HG03520 (cell line): ENCODE measurements around the gene PARP1.
A peak's percentile ranks its signal among the peaks of the same experiment; 100 is the strongest.

Source experiments
- ATAC-seq: cut with Tn5 transposase; IDR thresholded peaks from one replicate; pipeline ENCODE4 v1.9.1; 2021; ENCODE audit warnings: mild to moderate bottlenecking, moderate library complexity; ENCODE audit not compliant: unreplicated experiment

PARP1 gene

DNA sequence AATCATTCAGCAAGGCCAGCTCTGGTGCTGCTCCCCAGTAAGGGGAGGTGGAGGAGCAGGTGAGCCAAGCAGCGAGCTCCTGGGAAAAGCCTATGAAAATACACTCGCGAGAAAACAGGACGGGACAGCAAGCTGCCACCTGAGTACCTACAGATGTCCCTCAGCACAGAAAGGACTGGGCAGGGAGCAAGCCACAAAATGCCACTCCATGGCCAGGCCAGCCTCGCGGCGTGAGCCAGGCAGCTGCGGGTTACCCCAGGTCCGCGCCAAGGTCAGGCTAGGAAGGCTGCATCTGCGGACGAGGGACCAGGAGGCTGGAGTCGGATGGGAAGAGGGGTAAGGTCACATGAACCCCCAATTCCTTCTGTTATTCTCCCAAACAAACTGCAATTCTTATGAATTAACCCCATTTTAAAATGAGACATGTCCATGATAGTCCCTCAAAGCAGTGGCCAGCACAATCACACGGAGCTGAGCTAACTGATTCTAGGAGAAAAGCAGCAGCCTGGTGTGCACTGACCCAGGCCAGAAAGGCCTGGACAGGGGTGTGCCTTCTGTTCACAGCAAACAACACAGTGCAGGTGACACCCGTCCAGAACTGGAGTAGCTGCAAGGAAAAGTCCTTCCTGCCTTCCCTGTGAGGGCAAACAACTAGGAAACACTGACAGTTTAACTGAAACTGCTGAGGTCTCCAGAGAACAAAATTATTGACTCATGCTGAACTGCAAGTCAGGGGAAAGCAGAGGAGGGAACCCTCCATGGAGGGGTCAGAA is 26.5 kb downstream of the PARP1 start:
- ATAC-seq = no peak

DNA sequence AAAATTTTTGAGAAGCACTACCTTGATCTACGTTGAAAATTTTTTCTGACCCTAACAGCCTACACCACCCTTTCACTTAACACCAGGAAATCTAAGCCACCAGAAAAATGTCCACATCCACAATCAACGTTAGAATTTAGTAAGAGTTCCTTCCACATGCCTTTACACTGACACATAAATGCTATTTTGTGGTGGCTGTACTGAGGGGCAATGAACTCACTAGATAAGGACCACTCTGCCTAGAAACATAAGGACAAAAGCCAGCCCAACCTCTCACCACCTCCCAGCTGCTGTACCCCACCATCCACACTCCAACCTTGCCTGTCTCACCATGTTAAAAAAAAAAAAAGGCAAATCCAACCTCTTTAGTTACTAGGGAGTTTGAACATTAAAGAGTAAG is 29.8 kb downstream of the PARP1 start:
- no peak for ATAC-seq

DNA sequence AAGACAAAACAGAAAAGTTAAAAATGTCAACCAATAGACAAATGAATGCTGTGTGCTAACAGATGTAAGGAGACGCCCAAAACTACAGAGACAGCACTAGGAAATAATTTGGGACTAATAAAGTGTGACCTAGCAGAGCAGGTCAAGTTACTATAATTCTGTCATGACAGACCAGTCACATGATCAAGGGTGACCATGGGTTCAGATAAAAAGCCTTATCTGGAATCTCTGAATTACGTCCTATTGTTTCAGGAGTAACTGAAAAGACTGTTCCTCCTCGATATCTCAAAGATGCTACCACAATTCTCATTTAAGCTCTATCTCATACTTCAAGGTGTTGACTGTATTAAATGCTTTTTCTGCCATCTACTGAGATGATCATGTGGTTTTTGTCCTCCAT is 31.6 kb downstream of the PARP1 start:
- no peak for ATAC-seq

DNA sequence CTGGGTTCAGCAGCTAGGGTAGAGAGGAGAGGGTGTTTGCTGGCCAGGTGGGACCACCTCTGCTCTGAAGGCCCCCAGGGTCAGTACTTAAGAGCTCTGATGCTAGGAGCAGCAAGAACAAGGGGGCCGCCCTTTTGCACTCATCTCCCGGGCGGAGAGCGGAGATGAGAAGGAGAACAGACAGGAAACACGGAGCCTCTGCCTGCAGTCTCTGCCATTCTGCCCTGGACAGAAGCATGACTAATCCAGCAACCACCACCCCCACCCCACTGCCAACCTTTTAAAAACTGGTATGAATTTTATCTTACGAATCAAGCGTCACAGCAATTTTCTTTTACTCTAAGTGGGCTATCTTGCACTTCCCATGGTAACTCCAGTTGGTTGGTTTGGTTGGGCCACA is 34.5 kb downstream of the PARP1 start:
- no peak for ATAC-seq

GRCh38 chr1:226372885-226373284 is 35.0 kb downstream of the PARP1 start:
- no peak for ATAC-seq

DNA sequence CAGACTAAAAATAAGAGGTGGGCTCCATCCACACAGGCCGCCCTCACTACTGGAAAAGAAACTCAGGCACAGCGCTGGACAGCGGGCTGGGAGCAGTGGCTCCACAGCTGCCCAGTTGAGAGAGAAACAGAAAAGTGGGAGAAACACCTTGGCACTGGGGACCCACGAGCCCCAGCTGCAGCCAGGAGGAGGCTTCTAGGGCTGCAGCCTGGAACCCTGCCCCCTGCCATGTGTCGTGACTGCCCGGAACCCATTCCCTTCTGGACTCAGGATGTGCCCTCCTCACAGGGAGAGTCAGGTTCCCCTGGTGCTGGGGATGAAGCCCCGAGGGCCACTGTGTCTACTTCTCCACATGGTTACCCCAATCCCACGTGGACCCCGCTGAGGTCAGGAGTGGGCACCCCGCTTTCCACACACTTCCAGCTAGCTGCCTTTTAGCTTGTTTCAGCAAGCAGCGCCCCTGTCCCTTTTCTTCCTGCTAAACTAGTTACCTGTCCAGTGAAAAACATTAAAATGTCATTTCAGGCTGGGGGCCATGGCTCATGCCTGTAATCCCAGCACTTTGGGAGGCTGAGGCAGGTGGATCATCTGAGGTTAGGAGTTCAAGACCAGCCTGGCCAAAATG is 35.9 kb downstream of the PARP1 start:
- no peak for ATAC-seq

DNA sequence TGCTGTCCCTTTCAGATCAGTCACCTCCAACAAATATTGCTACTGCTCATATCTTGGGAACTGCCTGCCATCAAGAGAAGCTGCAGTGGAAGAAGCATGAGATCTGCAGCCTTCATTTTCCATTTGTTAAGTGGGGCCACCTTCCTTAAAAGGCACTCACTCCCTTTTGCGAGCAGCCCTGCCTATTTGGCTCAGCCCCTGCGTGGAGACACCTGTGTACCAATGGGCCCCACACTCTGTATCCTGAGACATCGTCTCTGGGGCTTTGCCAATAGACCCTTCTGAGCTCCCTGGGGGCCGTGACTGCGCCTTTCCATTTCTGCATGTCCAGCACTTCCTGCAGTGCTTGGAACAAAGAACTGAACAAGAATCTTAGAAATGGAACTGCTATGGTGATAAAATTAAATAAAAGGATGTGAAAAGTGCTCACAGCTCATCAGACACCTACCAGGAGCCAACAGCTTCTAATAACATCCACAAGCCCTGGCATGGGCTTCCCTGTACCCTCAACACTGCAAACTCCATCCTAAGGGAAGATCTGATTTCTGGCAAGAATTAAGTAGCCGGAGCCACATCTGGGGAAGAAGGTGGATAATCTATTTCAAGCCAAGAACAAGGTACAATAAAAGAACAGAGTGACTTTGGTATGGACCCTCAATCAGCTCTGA is 36.7 kb downstream of the PARP1 start:
- ATAC-seq = no peak

GRCh38 chr1:226370144-226370923 is 37.6 kb downstream of the PARP1 start:
- peak; percentile 49 for ATAC-seq

DNA sequence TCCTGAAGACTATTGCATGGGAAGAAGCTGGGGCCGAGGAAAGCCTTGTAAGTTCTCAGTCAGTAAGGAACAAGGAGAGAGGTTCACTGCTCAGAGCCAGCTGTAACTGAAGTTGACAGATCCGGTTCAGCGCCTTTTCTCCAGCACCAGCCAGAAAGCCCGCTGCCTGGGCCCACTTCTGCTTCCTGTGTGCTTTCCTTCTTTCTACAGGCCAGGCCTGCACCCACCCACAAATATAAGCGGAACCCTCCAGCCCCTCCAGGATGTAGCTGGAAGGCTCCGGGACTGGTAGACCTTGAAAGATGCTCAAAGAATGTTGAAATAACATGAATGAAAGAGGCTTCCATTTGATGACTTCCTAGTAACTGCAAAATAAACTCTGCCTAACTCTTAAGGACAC is 38.8 kb downstream of the PARP1 start:
- ATAC-seq = no peak

GRCh38 chr1:226366290-226366689 is 41.6 kb downstream of the PARP1 start:
- no peak for ATAC-seq

- no peak for ATAC-seq
Measured at GRCh38 chr1:226365831-226366231, 42.1 kb downstream of the PARP1 start.

DNA sequence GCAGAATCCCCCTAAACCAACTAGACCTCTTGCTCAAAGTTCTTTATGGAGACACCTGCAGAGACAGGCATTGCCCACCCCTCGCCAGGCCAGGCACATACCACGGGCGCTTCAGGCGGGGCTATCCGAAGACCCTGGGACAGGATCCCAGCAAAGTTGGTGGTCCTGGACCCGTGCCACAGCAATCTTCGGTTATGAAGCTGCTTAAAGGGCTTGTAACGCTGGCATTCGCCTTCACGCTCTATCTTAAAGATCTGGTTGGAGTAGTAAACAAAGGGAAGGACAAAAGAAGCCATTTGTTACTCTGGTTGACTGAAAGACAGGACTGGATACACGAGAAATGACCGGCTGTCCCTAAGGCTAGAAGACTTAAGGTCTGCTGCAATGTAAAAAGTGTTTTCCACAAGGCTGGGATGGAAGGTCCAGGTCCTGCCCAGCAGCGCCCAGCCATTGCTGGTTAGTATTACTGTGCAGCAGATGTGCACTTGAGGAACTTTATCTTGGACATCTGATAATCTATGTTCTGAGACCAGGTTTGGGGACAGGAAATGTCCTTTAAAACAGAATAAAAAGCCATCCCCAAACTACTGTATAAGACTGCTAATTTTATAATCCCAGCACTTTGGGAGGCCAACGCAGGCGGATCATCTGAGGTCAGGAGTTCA is 42.9 kb downstream of the PARP1 start:
- no peak for ATAC-seq

GRCh38 chr1:226364514-226364899 is 43.4 kb downstream of the PARP1 start:
- no peak for ATAC-seq

DNA sequence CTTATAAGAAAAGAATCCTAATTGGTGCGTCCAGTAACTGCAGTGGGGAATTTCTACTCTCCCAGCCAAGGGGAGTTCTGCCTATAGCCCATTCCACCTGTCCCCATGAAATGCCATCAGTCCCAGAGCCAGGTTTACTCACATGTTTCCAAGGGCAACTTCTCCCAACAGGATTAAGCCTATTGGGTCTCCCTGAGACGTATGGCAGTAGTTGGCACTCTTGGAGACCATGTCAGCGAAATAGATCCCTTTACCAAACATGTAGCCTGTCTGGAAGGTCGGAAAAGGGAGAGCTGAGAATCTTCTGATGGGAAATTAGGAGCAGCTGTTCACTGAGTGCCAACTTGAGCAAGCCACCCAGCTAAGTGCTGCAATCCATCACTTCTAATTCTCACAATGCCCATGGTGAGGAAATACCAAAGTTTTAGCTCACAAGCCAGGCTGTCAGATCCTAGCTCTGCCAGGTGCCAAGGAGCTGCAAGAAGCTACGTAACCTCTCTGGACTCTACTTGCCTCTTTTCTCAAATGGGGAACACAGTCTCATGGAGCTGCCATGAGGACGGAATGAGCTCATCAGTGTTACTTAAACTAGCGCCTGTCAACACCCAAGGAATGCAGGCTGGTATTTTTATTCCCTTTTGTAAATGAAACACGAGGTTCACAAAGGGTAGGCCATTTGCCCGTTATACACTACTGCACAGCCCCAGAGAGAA is 43.9 kb downstream of the PARP1 start:
- ATAC-seq = no peak

DNA sequence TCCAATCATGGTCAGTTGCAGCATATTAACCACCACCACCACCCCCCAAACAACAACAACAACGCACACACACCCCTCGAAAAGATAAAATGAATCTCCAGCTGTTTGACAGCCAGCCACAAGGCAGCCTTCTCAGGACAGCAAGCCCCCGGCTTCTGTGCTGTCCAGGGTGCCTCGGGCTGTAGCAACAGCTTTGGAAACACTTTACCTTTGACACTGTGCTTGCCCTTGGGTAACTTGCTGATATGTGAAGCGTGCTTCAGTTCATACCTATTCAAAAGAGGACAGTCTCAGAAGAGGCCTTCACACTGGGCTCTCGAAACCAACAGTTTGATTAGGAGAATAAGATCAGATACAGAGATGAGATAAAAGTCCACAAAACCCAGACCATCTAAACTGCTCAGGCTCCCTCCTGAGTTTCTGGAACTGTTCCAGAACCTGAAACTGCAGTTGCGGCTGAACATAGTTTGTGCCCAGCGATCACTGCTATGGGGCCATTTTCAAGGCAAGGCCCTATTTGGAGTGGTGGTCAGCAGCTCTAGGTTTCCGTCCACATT is 44.9 kb downstream of the PARP1 start:
- ATAC-seq = no peak

DNA sequence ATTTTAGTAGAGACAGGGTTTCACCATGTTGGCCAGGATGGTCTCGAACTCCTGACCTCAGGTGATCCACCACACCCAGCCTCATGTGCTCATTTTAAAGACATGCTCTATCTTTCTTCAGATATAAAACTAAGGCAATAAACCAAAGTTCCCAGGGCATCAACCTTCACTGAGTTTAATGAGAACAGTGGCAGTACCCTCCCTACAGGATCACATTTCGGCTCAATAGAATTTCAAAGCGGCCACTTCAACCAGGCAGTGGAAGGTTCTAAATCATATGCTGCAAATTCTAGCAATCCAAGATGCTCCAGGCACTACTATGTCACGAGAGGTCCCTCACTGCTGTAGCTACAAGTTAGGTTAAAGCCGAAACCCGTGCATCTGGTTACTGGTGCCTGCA is 45.5 kb downstream of the PARP1 start:
- no peak for ATAC-seq

GRCh38 chr1:226360106-226360746 is 47.7 kb downstream of the PARP1 start:
- peak; percentile 60 for ATAC-seq

- no peak for ATAC-seq
Measured at GRCh38 chr1:226357416-226357815, 50.5 kb downstream of the PARP1 start.
